Fibroblast of mammary gland (primary cell): ENCODE results near the gene WDR81.

Experiments
- DNase-seq: peaks from one replicate; pipeline ENCODE4 v3.0.0-alpha.2; 2010; ENCODE audit warnings: low read depth
- H3K4me3 ChIP-seq: 2 replicates; pipeline ENCODE4 v1.5.1; 2011; ENCODE audit warnings: low read depth, mild to moderate bottlenecking, low read length, moderate library complexity; ENCODE audit not compliant: control insufficient read depth
- CTCF ChIP-seq: conservative IDR thresholded peaks from 2 replicates; pipeline ENCODE4 v1.5.1; 2011; ENCODE audit warnings: low read depth, low read length, inconsistent platforms; ENCODE audit not compliant: control insufficient read depth, insufficient read depth

WDR81 gene

GRCh38 chr17:1709403-1709951, 15.0 kb upstream of the WDR81 start:
- H3K4me3 ChIP-seq = peak overlapping the region; percentile 53
- no peak for DNase-seq
- no peak for TF ChIP-seq CTCF

GRCh38 chr17:1709971-1710806, 14.3 kb upstream of the WDR81 start, which contains the start of gene TLCD2:
Gene TLCD2, minus strand, starts transcription at chr17:1710377. Its CDS starts 135 bp downstream, at chr17:1710242.
- peak within 1 kb of the TSS; percentile 53 for H3K4me3 ChIP-seq
- no peak for TF ChIP-seq CTCF
- peak; percentile 51 for DNase-seq

GRCh38 chr17:1710807-1711553, 13.5 kb upstream of the WDR81 start:
- no peak for TF ChIP-seq CTCF
- DNase-seq = no peak
- peak overlapping the region; percentile 53 for H3K4me3 ChIP-seq

GRCh38 chr17:1711804-1712203, 12.7 kb upstream of the WDR81 start:
- DNase-seq = no peak
- TF ChIP-seq CTCF = no peak
- no peak overlapping the region for H3K4me3 ChIP-seq

- no peak for DNase-seq
- H3K4me3 ChIP-seq = no peak overlapping the region
- no peak for TF ChIP-seq CTCF
These were observed 12.2 kb upstream of the WDR81 start for GRCh38 chr17:1712271-1712670.

GRCh38 chr17:1713160-1713877, 11.2 kb upstream of the WDR81 start:
- H3K4me3 ChIP-seq = peak overlapping the region; percentile 83
- no peak for DNase-seq
- no peak for TF ChIP-seq CTCF
